ENCODE results near the gene OSCP1.

GRCh38 chr1:36433102-36433501 is 17.1 kb downstream of the OSCP1 start:
- TF ChIP-seq CTCF (conservative IDR thresholded peaks at IDR 0.05; ENCODE audit: low read length) (no peak), EZH2phosphoT487 (IDR thresholded peaks at IDR 0.05; ENCODE audit: borderline replicate concordance) (no peak)
